Testis (tissue), 2 donors: ENCODE measurements around the gene CEP104.

ENCODE experiments used
- POLR2A ChIP-seq: fragments of 450-650 bp; IDR thresholded peaks from one replicate; pipeline ENCODE4 v1.6.1; 2017; ENCODE audit warnings: antibody characterized with exemption, mild to moderate bottlenecking, moderate library complexity
- TF ChIP-seq, protein P1 (sequence below), 3 experiments: fragments of 450-650 bp in 2 of 3; fragments of 200-600 bp in 1 of 3; sonication (generic) in 1 of 3; IDR thresholded peaks; one replicate each; pipeline ENCODE4 v1.5.1; 2016 to 2019; ENCODE audit warnings: antibody characterized with exemption in 3 of 3, mild to moderate bottlenecking in 2 of 3, moderate library complexity in 1 of 3

- no peak for TF ChIP-seq POLR2A
- TF ChIP-seq, protein P1, sequence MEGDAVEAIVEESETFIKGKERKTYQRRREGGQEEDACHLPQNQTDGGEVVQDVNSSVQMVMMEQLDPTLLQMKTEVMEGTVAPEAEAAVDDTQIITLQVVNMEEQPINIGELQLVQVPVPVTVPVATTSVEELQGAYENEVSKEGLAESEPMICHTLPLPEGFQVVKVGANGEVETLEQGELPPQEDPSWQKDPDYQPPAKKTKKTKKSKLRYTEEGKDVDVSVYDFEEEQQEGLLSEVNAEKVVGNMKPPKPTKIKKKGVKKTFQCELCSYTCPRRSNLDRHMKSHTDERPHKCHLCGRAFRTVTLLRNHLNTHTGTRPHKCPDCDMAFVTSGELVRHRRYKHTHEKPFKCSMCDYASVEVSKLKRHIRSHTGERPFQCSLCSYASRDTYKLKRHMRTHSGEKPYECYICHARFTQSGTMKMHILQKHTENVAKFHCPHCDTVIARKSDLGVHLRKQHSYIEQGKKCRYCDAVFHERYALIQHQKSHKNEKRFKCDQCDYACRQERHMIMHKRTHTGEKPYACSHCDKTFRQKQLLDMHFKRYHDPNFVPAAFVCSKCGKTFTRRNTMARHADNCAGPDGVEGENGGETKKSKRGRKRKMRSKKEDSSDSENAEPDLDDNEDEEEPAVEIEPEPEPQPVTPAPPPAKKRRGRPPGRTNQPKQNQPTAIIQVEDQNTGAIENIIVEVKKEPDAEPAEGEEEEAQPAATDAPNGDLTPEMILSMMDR (IDR thresholded peaks at IDR 0.05): no peak
These were observed 84.8 kb downstream of the CEP104 start for GRCh38 chr1:3772027-3772714.
